HG03442 (cell line): ENCODE data around the gene TRIM14.
A peak's percentile ranks its signal among the peaks of the same experiment; 100 is the strongest.
"Not testable (repeated sequence)": the region's sequence is repeated elsewhere in the genome, so short reads cannot be mapped to it uniquely, and the experiment has no call there.

Experiments
- ATAC-seq: cut with Tn5 transposase; IDR thresholded peaks from one replicate; pipeline ENCODE4 v1.9.1; 2021; ENCODE audit warnings: mild to moderate bottlenecking, moderate library complexity; ENCODE audit not compliant: unreplicated experiment

Gene TRIM14

GRCh38 chr9:98050351-98050750 is 68.7 kb downstream of the TRIM14 start:
- ATAC-seq: no peak

DNA sequence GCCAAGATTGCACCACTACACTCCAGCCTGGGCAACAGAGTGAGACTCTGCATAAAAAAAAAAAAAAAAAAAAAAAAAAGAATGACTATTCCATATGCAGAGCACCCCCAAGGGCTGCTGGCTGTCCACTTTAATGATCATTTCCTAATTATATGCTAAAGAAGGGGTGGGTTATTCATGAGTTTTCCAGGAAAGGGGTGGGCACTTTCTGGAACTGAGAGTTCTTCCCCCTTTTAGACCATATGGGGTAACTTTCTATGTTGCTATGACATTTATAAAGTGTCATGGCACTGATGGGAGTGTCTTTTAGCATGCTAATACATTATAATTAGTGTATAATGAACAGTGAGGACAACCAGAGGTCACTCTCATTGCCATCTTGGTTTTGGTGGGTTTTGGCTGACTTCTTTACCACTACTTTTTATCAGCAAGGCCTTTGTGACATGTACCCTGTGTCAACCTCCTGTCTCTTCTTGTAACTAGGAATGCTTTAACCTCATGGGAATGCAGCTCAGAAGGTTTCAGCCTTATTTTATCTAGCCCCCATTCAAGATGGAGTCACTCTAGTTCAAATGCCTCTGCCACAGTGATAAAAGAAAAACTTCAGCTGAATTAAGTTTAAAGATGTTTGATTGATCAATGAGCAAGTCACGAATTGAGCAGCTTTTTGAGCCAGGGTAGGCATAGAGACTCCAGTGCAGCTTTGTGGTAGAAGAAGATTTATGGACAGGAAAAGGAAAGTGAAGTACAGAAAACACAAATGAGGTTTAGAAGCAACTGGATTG is 69.5 kb downstream of the TRIM14 start:
- no peak for ATAC-seq

GRCh38 chr9:98047002-98047401 is 72.0 kb downstream of the TRIM14 start:
- ATAC-seq: no peak

GRCh38 chr9:98046180-98046543 is 72.9 kb downstream of the TRIM14 start:
- no peak for ATAC-seq

GRCh38 chr9:98045234-98046179 is 73.5 kb downstream of the TRIM14 start:
- no peak for ATAC-seq

GRCh38 chr9:98043915-98044314 is 75.1 kb downstream of the TRIM14 start:
- ATAC-seq: no peak

DNA sequence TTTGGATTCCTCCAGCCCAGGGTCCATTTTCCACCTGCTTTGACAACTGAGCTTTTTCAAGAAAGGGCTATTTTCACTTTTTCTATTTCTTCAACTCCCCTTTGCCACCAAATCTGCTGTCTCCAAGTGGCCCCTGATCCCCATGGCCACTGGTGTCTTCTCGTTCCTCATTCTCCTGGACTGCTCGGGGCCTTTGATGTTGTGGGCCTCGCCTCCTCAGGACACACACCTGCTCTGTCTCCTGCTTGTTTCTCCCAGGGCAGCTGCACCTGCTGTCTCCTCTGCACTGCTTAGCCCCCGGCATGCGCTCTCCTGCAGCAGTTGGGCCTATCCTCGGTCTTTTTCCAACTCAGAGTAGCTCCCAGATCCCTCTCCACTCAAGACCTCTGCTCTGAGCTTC is 78.8 kb downstream of the TRIM14 start:
- ATAC-seq: no peak

DNA sequence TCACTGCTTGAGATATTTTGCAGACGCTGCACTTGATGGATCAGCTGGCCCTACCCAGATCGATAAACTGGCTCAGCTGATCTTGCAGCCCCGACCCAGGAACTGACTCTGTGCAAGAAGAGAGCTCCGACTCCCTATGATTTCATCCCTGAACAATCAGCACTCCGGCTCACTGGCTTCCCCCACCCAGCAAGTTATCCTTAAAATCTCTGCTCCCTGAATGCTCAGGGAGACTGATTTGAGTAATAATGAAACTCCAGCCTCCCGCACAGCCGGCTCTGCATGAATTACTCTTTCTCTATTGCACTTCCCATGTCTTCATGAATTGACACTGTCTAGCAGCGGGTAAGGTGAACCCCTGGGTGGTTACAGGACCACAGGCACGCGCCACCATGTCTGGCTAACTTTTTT is 79.4 kb downstream of the TRIM14 start:
- ATAC-seq: no peak

GRCh38 chr9:98038958-98039357 is 80.1 kb downstream of the TRIM14 start:
- peak; percentile 30 for ATAC-seq

DNA sequence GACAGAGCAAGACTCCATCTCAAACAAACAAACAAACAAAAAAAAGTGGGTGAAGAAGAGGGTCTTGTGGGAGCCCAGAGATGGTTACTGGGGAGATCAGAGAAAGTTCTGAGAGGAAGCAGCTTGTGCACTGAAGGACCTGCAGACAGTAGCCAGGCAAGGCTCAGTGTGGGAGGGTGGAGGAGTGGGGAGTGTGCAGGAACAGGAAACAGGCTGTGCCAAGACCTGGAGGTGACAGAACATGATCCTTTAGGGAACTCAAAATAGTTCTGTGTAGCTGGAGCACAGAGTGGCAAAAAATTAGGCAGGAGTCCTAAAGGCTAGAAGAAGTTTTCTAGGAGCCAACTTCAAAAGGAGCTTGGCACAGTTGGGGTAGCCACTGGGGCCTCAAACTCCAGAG is 81.7 kb downstream of the TRIM14 start:
- no peak for ATAC-seq

DNA sequence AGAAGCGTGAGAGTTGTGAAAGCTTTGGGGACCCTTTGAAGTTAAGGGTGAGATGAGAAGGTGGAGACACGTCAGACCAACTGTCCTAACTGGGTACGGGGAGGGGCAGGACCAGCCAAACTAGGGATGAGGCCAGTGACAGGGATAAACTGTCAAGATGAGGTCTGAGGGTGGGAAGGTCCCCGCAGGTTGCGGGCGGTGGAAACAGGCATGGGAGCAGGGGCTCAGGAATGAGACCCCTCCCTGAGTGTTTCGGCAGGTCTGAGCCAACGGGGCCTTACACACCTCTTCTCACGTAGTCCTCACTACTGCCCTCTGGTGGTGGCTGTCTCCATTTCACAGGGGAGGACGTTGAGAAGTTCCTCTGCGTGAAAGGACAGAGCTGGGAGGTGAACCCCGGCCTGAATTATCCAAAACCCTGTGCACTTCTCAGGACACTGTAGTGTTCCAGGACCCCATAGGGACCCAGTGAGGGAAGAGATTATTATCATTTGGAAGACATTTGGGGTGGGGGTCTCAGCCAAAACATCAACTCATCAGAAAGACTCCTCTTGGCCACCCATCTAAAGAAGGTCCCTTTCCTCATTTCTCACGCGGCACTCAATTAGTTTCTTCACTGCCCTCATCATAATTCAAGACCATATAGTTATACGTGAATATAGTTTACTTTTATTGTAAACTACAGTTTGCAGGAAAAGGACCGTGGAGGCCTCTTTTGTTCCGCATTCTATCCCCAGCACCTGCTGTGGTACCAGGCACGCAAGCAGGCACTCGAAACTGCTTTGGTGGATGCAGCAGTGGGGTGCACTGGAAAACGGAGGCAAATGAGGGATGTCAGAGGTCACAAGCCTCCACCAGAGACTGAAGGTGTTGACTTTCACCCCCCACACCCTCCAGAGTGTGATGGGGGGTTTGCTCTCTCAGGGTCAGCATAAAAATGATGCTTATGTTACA is 84.2 kb downstream of the TRIM14 start:
- ATAC-seq: peak; percentile 64

- ATAC-seq: no peak
Measured at GRCh38 chr9:98031935-98032334, 87.1 kb downstream of the TRIM14 start.

DNA sequence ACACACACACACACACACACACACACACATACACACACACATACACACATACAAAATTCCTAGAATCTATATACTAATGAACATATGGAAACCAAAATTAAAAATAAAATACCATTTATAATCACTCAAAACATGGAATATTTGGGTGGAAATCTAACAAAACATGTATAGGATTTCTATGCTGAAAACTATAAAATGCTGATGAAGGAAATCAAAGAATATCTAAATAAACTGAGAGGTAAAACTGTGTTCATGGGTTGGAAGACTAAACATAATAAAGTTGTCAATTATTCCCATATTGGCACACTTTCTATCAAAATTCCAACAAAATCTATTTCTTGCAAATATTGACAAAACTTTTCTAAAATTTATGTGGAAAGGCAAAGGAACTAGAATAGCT is 87.9 kb downstream of the TRIM14 start:
- ATAC-seq: no peak

DNA sequence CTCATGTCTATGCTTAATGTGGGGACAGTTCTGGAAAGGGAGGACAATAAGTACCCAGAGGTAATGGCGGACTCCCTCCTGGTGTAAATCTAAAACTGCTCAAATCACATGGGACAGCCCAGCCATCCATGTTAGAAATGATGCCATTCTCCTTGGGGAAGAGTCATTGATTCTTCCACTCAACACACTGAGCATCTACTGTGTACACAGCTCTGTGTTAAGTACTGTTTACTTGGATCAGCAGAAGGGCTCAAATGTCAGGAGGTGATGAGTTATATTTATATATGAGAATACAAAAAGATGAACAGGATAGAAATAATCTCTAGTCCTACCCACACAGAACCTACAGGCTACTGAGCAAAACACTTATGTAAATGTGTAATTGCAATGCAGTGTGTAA is 94.3 kb downstream of the TRIM14 start:
- ATAC-seq: no peak

- no peak for ATAC-seq
Measured at GRCh38 chr9:98022447-98022846, 96.6 kb downstream of the TRIM14 start.

DNA sequence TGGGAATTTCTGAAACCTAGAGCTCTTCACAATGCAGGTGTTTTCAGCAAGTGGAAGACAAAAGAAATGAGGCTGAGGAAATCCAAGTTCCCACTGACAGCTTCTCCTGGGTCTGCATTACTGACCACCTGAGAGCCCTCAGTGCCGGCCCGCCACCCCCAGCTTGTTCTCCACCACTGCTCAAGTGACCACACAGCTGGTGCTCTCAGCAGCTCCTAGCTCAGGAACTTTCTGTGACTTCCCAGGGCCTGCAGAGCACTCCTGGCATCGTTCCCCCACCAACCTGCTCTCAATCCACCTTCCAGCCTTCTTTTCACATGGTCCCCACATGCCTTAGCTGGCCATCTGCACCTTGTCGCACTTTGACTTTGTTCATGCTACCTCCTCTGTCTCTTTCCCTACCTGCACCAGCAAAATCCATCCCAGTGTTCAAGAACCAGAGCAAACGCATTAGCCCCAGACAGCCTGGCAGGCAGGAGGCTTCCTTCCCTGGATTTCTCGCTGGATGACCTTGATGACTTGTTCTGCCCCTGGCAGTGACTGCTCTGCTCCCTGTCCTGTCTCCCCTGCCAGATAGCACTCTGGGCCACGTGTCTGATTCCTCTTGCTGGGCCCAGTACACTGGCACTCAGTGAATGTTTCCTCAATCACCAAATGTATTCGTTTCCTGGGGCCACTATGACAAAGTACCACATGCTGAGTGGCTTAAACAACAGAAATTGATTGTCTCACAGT is 97.5 kb downstream of the TRIM14 start:
- ATAC-seq: no peak

GRCh38 chr9:98020476-98021145 is 98.4 kb downstream of the TRIM14 start:
- ATAC-seq: no peak

GRCh38 chr9:98019869-98020268 is 99.2 kb downstream of the TRIM14 start:
- ATAC-seq: not testable (repeated sequence)
